Type B pancreatic cell (in vitro differentiated cells): ENCODE results near the gene MEIS3. TPM values are rescaled to one million over a fixed set of nuclear protein-coding genes. Genes with fewer than 3 reads are reported as not detected.
A peak's percentile ranks its signal among the peaks of the same experiment; 100 is the strongest.
"Not testable (repeated sequence)": the region's sequence is repeated elsewhere in the genome, so short reads cannot be mapped to it uniquely, and the experiment has no call there.

Source experiments
- DNase-seq: peaks from one replicate; pipeline ENCODE4 v3.0.0; 2021; ENCODE audit warnings: mixed read lengths; ENCODE audit not compliant: unreplicated experiment; ENCODE audit errors: extremely low spot score
- H3K27ac Mint-ChIP-seq: 2 replicates; pipeline ENCODE4 v1.8.0; 2021; ENCODE audit warnings: mild to moderate bottlenecking, mixed read lengths
- H3K27me3 Mint-ChIP-seq: 2 replicates; pipeline ENCODE4 v1.8.0; 2021; ENCODE audit warnings: mixed read lengths
- H3K36me3 Mint-ChIP-seq: 2 replicates; pipeline ENCODE4 v1.8.0; 2021; ENCODE audit warnings: mixed read lengths
- H3K4me1 Mint-ChIP-seq: one replicate; pipeline ENCODE4 v1.8.0; 2021; ENCODE audit warnings: mixed read lengths; ENCODE audit not compliant: unreplicated experiment
- H3K4me3 Mint-ChIP-seq: 2 replicates; pipeline ENCODE4 v1.8.0; 2021; ENCODE audit warnings: mild to moderate bottlenecking, mixed read lengths
- H3K9me3 Mint-ChIP-seq: 2 replicates; pipeline ENCODE4 v1.8.0; 2021; ENCODE audit warnings: mixed read lengths
- CTCF ChIP-seq: fragments of 200-600 bp; sonication (generic); conservative IDR thresholded peaks from 2 replicates; pipeline ENCODE4 v1.5.0; 2021; ENCODE audit warnings: antibody characterized with exemption, mild to moderate bottlenecking
- total RNA-seq: library from RNA; stranded (reverse); gene quantifications from 2 replicates; pipeline ENCODE4 v1.2.1, GENCODE V29; 2021; ENCODE audit warnings: low replicate concordance

Gene MEIS3
- total RNA-seq, 1 donor from 2014 or later = 43.2 TPM

- Mint-ChIP-seq H3K9me3 (no peaks in the 10 kb centered on the region), H3K4me3 (no peak overlapping the region), H3K36me3 (no peaks in the 10 kb centered on the region), H3K27me3 (peaks cover 42% of the 10 kb centered on the region), H3K4me1 (peaks cover 13% of the 10 kb centered on the region), H3K27ac (peak overlapping the region; percentile 13)
- DNase-seq = no peak
- TF ChIP-seq CTCF = no peak
Observed at GRCh38 chr19:47398707-47399597, 20.4 kb downstream of the MEIS3 start.

- Mint-ChIP-seq H3K36me3 (no peaks in the 10 kb centered on the region), H3K4me3 (no peak overlapping the region), H3K4me1 (no peaks in the 10 kb centered on the region), H3K27ac (peak overlapping the region; percentile 65), H3K27me3 (peaks cover 42% of the 10 kb centered on the region), H3K9me3 (no peaks in the 10 kb centered on the region)
- DNase-seq = no peak
- TF ChIP-seq CTCF = peak; percentile 95
Observed at GRCh38 chr19:47391510-47392223, 27.7 kb downstream of the MEIS3 start.

GRCh38 chr19:47390533-47391488 lies 28.5 kb downstream of the MEIS3 start:
- H3K36me3 Mint-ChIP-seq = no peaks in the 10 kb centered on the region
- no peak overlapping the region for H3K4me3 Mint-ChIP-seq
- no peak for DNase-seq
- no peak for TF ChIP-seq CTCF
- no peaks in the 10 kb centered on the region for H3K4me1 Mint-ChIP-seq
- H3K27ac Mint-ChIP-seq = peak overlapping the region; percentile 65
- peaks cover 35% of the 10 kb centered on the region for H3K27me3 Mint-ChIP-seq
- no peaks in the 10 kb centered on the region for H3K9me3 Mint-ChIP-seq

GRCh38 chr19:47389150-47389556 lies 30.2 kb downstream of the MEIS3 start:
- DNase-seq = no peak
- Mint-ChIP-seq H3K36me3 (no peaks in the 10 kb centered on the region), H3K27me3 (peaks cover 20% of the 10 kb centered on the region), H3K27ac (peak overlapping the region; percentile 53), H3K4me3 (no peak overlapping the region), H3K4me1 (no peaks in the 10 kb centered on the region), H3K9me3 (no peaks in the 10 kb centered on the region)
- no peak for TF ChIP-seq CTCF

GRCh38 chr19:47388721-47389120 lies 30.6 kb downstream of the MEIS3 start:
- not testable (repeated sequence) for H3K4me1 Mint-ChIP-seq, H3K36me3 Mint-ChIP-seq, H3K27ac Mint-ChIP-seq, H3K9me3 Mint-ChIP-seq, DNase-seq, H3K4me3 Mint-ChIP-seq
- H3K27me3 Mint-ChIP-seq = peaks cover 15% of the 10 kb centered on the region

GRCh38 chr19:47387623-47388022 lies 31.7 kb downstream of the MEIS3 start:
- H3K27me3 Mint-ChIP-seq, H3K9me3 Mint-ChIP-seq: not testable (repeated sequence)

GRCh38 chr19:47386582-47386981 lies 32.7 kb downstream of the MEIS3 start:
- H3K4me3 Mint-ChIP-seq = not testable (repeated sequence)

More at GRCh38 chr19:47387623-47388022, 31.7 kb downstream of the MEIS3 start:
- not testable (repeated sequence) for DNase-seq, H3K4me1 Mint-ChIP-seq, H3K36me3 Mint-ChIP-seq, H3K27ac Mint-ChIP-seq, H3K4me3 Mint-ChIP-seq

GRCh38 chr19:47384533-47384932 lies 34.8 kb downstream of the MEIS3 start:
- H3K9me3 Mint-ChIP-seq, H3K27me3 Mint-ChIP-seq, DNase-seq, H3K4me1 Mint-ChIP-seq, H3K27ac Mint-ChIP-seq, H3K4me3 Mint-ChIP-seq, H3K36me3 Mint-ChIP-seq: not testable (repeated sequence)

More at GRCh38 chr19:47386582-47386981, 32.7 kb downstream of the MEIS3 start:
- H3K27ac Mint-ChIP-seq, DNase-seq, H3K9me3 Mint-ChIP-seq, H3K4me1 Mint-ChIP-seq, H3K36me3 Mint-ChIP-seq, H3K27me3 Mint-ChIP-seq: not testable (repeated sequence)

- not testable (repeated sequence) for DNase-seq, H3K4me1 Mint-ChIP-seq, H3K27me3 Mint-ChIP-seq, H3K4me3 Mint-ChIP-seq, H3K9me3 Mint-ChIP-seq, H3K27ac Mint-ChIP-seq, H3K36me3 Mint-ChIP-seq
Observed at GRCh38 chr19:47383890-47384289, 35.4 kb downstream of the MEIS3 start.
